ENCODE data around the gene MRGPRF. TPM values are rescaled to one million over a fixed set of nuclear protein-coding genes. Genes with fewer than 3 reads are reported as not detected.

The MRGPRF gene
- total RNA-seq, 1 donor from 2014 or later, result not detected

DNA sequence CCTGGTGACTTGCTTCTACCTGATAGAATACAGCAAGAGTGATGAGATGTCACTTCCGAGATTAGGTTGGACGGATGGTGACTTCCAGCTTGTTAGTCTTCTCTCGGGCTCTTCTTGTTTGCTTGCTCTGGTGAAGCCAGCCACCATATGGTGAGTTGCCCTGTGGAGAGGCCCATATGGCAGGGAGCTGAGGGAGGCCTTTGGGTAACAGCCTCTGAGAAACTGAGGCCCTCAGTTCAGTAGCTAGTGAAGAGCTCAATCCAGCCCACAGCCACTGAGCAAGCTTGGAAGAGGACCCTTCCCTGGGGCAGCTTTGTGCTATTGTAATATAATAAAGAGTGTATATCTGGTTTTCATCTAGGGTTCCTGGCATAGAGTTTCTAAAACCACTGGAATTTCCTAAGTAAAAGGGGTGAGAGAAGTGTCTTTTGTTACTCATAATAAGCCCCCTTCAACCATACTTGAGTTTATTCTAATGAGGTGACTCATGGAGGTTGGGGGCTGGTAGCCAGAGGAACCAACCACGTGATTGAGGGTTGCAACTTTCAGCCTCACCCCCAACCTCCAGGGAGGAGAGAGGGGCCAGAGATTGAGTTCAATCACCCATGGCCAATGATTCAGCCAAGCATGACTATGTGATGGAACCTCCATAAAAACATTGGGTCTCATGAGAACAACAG lies 27.7 kb upstream of the MRGPRF start:
- peaks cover 8% of the 10 kb centered on the region for H3K4me1 Mint-ChIP-seq
- DNase-seq, result no peak
- peaks cover 7% of the 10 kb centered on the region for H3K27me3 Mint-ChIP-seq
- intact Hi-C loops (cut with micrococcal nuclease), result no loop called here
- no peak overlapping the region for H3K27ac Mint-ChIP-seq
- H3K9me3 Mint-ChIP-seq, result no peaks in the 10 kb centered on the region
- H3K4me3 Mint-ChIP-seq, result no peak overlapping the region
- no peaks in the 10 kb centered on the region for H3K36me3 Mint-ChIP-seq (ENCODE audit: low read depth)

DNA sequence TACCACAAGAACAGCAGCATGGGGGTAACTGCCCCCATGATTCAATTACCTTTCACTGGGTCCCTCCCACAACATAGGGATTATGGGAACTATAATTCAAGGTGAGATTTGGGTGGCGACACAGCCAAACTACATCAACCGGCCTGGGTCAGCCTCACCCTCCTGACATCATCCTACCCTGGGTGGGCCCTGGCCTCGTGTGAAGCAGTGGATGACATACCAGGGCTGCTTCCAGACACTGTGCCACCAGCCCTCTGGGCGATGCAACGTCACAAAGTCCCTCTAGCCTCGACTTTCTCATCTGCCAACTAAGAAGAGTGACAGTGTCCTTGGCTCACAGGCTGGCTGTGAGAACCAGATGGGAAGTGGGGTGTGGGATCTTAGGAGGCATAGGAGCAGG lies 27.0 kb upstream of the MRGPRF start:
- Mint-ChIP-seq H3K27me3 (peaks cover 6% of the 10 kb centered on the region), H3K36me3 (ENCODE audit: low read depth) (no peaks in the 10 kb centered on the region), H3K4me3 (no peak overlapping the region), H3K4me1 (peaks cover 8% of the 10 kb centered on the region), H3K27ac (no peak overlapping the region), H3K9me3 (no peaks in the 10 kb centered on the region)
- no peak for DNase-seq
- intact Hi-C loops (cut with micrococcal nuclease), result no loop called here

DNA sequence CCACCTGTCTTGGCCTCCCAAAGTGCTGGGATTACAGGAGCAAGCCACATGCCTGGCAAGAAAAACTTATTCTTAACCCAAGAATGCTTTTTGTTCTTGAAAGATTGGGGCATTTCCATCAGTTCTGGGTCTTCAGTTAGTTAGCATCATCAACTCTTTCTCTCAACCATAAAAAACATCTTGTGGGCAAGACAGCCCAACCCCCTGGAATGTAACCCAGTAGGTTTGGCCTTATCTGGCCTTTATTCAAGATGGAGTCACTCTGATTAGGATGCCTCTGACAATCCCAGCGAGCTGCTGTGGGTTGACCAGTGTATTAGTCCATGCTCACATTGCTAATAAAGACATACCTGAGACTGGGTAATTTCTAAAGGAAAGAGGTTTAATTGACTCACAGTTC lies 26.5 kb upstream of the MRGPRF start:
- peaks cover 3% of the 10 kb centered on the region for H3K27me3 Mint-ChIP-seq
- no peaks in the 10 kb centered on the region for H3K36me3 Mint-ChIP-seq (ENCODE audit: low read depth)
- H3K4me1 Mint-ChIP-seq, result peaks cover 6% of the 10 kb centered on the region
- H3K4me3 Mint-ChIP-seq, result no peak overlapping the region
- H3K9me3 Mint-ChIP-seq, result no peaks in the 10 kb centered on the region
- H3K27ac Mint-ChIP-seq, result no peak overlapping the region
- DNase-seq, result no peak
- intact Hi-C loops (cut with micrococcal nuclease), result no loop called here

DNA sequence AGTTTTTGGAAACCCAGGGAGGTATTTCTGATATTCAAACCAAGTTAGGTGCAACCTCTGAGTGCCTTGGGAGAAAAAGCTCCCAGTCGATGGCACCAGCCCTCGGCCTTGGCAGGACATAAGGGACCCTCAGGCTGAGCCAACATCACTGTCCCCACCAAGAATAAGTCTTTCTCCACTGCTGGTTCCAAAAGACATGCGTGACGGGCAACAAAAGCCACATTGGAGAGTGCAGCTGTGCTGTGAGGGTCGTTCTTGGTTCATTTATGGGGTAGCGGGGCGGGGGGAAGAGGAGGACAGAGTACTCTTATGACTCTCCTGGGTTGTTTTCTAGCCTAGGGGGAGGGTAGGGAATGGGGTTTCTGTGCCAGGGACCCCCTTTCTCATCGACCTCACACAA lies 24.5 kb upstream of the MRGPRF start:
- no peak overlapping the region for H3K27ac Mint-ChIP-seq
- H3K9me3 Mint-ChIP-seq, result no peaks in the 10 kb centered on the region
- H3K27me3 Mint-ChIP-seq, result no peaks in the 10 kb centered on the region
- peaks cover 6% of the 10 kb centered on the region for H3K4me1 Mint-ChIP-seq
- DNase-seq, result no peak
- no peaks in the 10 kb centered on the region for H3K36me3 Mint-ChIP-seq (ENCODE audit: low read depth)
- intact Hi-C loops (cut with micrococcal nuclease), result no loop called here
- no peak overlapping the region for H3K4me3 Mint-ChIP-seq

DNA sequence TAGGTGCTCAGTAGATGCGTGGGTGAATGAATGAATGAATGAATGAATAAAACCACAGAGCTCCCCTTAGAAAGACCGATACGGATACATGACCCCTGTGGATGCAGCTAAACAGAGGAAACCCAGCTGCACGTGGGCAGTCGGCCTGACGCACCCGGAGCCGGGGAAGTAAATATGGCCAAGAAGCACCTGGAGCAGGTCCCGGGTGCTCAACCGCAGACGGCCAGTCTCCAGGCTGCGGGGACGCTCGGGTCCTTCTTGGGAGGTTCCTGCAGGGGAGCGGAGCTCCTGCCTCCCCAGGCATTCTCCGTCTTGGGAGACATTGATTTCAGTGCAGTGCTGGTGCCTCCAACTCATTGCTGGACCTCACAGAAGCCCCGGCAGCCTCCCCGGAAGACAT lies 24.0 kb upstream of the MRGPRF start:
- no peak overlapping the region for H3K4me3 Mint-ChIP-seq
- H3K36me3 Mint-ChIP-seq (ENCODE audit: low read depth), result no peaks in the 10 kb centered on the region
- no peak overlapping the region for H3K27ac Mint-ChIP-seq
- peaks cover 6% of the 10 kb centered on the region for H3K4me1 Mint-ChIP-seq
- no peak for DNase-seq
- intact Hi-C loops (cut with micrococcal nuclease), result no loop called here
- H3K27me3 Mint-ChIP-seq, result no peaks in the 10 kb centered on the region
- no peaks in the 10 kb centered on the region for H3K9me3 Mint-ChIP-seq

DNA sequence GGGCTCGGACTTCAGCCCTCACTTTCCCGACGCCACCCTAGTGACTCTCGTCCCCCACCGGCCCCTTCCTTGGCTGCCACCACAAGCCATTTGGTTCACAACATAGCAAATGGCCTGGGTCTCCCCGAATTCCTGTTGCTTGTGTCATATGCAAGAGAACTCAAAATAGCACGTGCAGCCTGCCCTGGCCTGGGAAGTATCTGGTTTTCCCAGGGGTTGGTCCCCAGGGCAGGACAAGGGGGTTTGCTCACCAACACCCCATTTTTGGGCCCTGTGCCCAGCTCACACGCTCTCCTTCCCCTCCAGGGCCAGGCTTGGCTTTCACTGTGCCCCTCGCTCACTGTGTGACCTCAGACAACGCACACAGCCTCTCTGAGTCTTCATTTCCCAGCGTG lies 22.9 kb upstream of the MRGPRF start:
- Mint-ChIP-seq H3K27me3 (peaks cover 3% of the 10 kb centered on the region), H3K9me3 (no peaks in the 10 kb centered on the region), H3K4me3 (no peak overlapping the region), H3K4me1 (peaks cover 6% of the 10 kb centered on the region), H3K27ac (no peak overlapping the region), H3K36me3 (ENCODE audit: low read depth) (no peaks in the 10 kb centered on the region)
- no peak for DNase-seq
- intact Hi-C loops (cut with micrococcal nuclease), result no loop called here

DNA sequence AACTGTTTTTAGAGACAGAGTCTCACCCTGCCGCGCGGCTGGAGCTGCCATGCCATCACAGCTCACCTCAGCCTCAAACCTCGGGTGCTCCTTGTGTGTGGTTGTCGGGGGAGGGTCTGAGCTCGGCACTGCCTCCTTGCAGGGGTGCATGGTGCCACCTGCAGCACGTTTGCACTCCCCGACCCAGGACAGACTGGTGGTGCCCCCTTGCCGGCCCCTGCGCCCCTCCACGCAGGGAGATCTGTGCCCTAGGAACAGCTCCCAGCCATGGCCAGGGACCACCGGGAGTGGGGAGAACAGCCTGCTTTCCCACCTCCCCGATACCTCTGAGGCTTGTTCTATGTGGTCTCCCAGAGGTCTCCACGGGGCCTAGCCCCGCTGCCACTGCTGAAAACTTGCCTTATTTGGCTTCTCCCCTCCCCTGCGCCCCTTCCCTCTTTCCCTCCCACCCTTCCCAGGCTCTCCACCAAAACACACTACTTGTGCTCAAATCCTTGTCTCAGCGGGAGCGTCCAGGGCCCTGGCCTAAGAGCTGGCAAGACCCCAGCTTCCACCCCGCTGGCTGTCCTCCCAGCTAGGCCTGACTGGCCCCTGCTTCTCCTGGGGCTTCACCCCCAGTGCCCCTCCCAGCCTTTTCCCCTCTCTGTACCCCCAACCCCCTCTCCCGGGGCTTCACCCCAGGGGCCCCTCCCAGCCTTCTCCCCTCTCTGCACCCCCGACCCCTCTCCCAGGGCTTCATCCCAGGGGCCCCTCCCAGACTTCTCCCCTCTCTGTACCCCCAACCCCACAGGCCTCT lies 22.3 kb upstream of the MRGPRF start:
- intact Hi-C loops (cut with micrococcal nuclease), result no loop called here
- no peaks in the 10 kb centered on the region for H3K36me3 Mint-ChIP-seq (ENCODE audit: low read depth)

DNA sequence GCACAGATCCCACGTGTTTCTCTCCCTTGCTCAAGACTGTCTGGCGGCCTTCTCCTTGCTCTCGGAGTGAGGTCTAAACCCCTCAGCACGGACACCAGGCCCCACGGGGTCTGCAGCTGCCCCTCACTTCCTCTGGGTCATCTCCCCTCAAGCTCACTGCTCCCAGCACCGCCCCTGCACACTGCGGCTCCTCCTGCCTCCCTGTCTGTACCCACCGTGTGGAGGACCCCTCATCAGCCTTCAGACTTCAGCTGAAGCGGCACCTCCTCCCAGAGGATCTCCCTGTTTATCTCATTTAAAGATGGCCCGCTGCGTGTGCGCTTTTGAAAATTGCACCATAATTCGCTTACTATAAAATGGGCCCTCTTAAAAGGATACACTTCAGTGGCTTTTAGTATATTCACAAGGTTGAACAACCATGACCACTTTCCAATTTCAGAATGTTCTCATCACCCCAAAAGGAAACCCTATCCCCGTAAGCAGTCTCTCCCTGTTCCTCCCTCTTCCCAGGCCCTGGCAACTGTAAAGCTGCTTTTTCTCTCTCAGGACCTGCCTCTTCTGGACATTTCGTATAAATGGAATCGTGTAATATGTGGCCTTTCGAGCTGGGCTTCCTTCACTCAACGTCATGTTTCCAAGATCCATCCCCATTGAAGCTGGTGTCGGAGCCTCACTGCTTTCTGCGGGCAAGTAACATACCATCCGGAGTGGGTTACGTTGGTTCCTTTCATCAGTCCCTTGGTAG lies 21.2 kb upstream of the MRGPRF start:
- DNase-seq, result no peak
- Mint-ChIP-seq H3K36me3 (ENCODE audit: low read depth) (no peaks in the 10 kb centered on the region), H3K27me3 (peaks cover 5% of the 10 kb centered on the region), H3K4me3 (no peak overlapping the region), H3K4me1 (no peaks in the 10 kb centered on the region), H3K27ac (no peak overlapping the region), H3K9me3 (no peaks in the 10 kb centered on the region)
- intact Hi-C loops (cut with micrococcal nuclease), result no loop called here

More for the DNA sequence above, 22.3 kb upstream of the MRGPRF start:
- Mint-ChIP-seq H3K9me3 (no peaks in the 10 kb centered on the region), H3K27ac (no peak overlapping the region), H3K27me3 (peaks cover 3% of the 10 kb centered on the region), H3K4me1 (no peaks in the 10 kb centered on the region), H3K4me3 (no peak overlapping the region)
- DNase-seq, result no peak

DNA sequence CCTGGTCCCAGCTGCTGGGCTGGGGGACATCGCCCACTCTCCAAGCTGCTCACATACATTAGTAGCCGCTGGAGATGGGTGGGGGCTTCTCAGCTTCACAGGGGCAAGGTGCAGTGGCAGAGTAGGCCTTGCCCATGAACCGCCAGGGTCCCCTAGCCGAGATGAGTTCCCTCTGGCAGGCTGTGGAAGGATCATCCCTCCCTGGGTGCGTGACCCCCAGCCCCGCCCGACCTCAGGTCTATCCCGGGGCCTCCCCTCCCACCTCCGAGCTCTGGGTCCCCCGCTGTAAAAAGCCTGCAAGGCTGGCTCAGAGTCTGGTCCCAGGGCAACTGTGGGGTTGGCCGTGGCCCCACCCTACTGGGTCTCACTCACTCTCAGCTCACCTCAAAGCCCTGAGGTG lies 20.4 kb upstream of the MRGPRF start:
- peaks cover 5% of the 10 kb centered on the region for H3K27me3 Mint-ChIP-seq
- H3K4me3 Mint-ChIP-seq, result no peak overlapping the region
- H3K36me3 Mint-ChIP-seq (ENCODE audit: low read depth), result no peaks in the 10 kb centered on the region
- intact Hi-C loops (cut with micrococcal nuclease), result no loop called here
- no peak for DNase-seq
- H3K27ac Mint-ChIP-seq, result no peak overlapping the region
- no peaks in the 10 kb centered on the region for H3K9me3 Mint-ChIP-seq
- no peaks in the 10 kb centered on the region for H3K4me1 Mint-ChIP-seq

DNA sequence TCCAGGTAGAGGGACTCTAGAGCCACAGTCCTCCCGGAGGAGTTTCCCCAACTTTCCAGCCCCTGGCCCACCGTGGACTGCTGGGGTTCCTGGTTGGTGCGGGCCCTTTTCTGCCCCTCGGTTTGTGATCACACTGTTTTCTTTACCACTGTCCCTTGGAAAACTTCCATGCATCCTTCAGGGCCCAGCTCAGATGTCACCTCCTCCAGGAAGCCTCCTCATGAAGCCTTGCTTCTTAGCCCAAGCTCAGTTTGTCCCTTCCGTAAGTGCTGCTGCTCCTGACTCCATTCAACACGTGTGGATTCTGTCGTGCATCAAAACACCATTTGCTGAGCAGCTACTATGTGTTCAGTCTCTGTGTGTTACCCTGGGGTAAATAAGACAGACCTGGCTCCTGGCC lies 19.8 kb upstream of the MRGPRF start:
- intact Hi-C loops (cut with micrococcal nuclease), result no loop called here
- no peak overlapping the region for H3K4me3 Mint-ChIP-seq
- no peaks in the 10 kb centered on the region for H3K4me1 Mint-ChIP-seq
- no peak overlapping the region for H3K27ac Mint-ChIP-seq
- peaks cover 5% of the 10 kb centered on the region for H3K27me3 Mint-ChIP-seq
- H3K9me3 Mint-ChIP-seq, result no peaks in the 10 kb centered on the region
- DNase-seq, result no peak
- H3K36me3 Mint-ChIP-seq (ENCODE audit: low read depth), result no peaks in the 10 kb centered on the region

DNA sequence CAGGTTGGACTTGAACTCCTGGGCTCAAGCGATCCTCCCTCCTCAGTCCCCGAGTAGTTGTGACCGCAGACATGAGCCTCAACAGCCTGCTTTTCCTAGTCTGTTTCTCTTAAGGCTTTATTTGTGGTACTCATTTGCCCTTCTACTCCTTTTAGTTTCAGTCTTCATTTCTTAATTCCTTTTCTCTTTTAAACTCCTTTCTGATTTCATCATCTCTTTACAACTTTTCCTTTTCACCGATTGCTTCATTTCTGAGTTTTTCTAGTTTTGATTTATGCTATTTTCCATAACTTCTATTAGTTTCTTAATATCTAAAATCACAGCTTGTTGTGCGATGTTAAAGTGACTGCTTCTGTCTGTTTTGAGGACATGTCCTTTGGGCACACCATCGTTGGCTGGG lies 17.3 kb upstream of the MRGPRF start:
- intact Hi-C loops (cut with micrococcal nuclease), result no loop called here
- Mint-ChIP-seq H3K4me1 (no peaks in the 10 kb centered on the region), H3K27me3 (peaks cover 5% of the 10 kb centered on the region), H3K4me3 (no peak overlapping the region), H3K36me3 (ENCODE audit: low read depth) (no peaks in the 10 kb centered on the region), H3K9me3 (no peaks in the 10 kb centered on the region), H3K27ac (no peak overlapping the region)
- DNase-seq, result no peak

DNA sequence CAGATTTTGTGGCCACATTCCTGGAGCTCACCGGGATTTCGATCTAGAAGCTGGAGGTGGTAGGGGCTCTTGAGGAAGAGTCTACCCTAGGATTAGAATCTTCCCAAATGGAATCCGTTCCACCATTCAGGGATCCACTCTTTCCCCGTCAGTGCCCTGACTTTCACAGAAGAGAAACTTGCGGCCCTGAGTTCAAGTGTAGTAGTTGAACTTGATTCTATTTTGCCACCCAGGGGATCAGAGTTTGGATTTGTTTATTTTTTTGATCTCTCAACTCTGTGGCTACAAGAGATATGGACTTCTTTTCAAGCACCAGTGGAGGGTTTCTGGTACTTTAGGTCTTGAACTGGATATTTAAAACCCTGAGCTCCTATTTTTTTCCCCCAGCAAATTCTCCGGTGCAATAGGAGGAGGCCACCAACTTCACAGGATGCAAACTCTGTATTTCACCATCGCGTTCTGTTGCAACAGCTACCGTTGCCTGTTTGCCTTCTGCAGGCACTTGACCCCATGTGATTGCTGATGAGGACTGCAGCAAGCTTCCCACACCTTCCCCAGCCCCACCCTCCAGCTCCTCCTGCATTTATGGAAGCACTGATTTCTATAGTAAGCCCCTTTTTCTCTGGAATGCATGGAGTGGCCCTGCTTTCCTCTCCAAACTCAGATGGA lies 14.8 kb upstream of the MRGPRF start:
- Mint-ChIP-seq H3K27ac (no peak overlapping the region), H3K4me1 (no peaks in the 10 kb centered on the region), H3K4me3 (no peak overlapping the region), H3K36me3 (ENCODE audit: low read depth) (no peaks in the 10 kb centered on the region), H3K9me3 (no peaks in the 10 kb centered on the region), H3K27me3 (peaks cover 5% of the 10 kb centered on the region)
- intact Hi-C loops (cut with micrococcal nuclease), result no loop called here
- no peak for DNase-seq

DNA sequence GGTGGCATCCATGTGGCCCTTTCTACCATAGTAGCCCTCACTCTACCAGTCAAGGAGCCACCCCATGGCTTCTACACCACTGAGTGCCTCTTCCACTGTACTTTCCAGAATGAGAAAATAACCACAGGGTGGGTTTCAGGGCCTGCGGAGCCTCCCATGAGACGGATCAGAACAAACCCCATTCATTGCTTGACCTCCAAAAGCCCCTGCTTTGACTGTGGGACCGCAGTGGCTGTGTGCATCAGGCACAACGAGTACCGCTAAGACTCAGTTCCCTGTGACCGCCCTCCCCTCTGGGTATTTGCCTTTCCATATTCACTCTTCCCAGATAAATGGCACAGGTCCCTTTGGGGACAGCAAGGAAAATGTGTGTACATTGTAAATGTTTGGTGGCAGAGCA lies 11.5 kb upstream of the MRGPRF start:
- Mint-ChIP-seq H3K27ac (no peak overlapping the region), H3K4me3 (no peak overlapping the region), H3K9me3 (no peaks in the 10 kb centered on the region), H3K36me3 (ENCODE audit: low read depth) (no peaks in the 10 kb centered on the region), H3K27me3 (no peaks in the 10 kb centered on the region), H3K4me1 (no peaks in the 10 kb centered on the region)
- intact Hi-C loops (cut with micrococcal nuclease), result no loop called here
- DNase-seq, result no peak

DNA sequence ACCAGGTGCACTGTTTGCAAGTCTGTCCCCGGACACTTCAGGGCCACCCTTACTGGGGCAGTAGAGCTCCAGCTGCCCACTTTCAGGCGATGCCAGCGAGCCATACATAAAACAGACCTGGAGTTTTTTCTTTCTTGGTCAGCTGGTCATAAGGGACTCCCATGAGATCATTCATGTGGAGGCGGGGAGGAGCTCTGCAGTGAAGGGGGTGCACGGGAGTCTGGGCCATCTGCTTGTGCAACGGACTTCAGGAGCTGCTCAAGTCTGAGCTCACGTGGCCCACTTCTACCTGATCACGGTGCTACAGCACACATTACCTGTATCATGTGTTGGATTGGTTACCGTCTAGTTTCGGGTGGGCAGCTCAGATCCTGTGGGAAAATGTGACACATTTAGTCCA lies 9.2 kb upstream of the MRGPRF start:
- Mint-ChIP-seq H3K9me3 (no peaks in the 10 kb centered on the region), H3K27me3 (no peaks in the 10 kb centered on the region), H3K36me3 (ENCODE audit: low read depth) (no peaks in the 10 kb centered on the region), H3K27ac (no peak overlapping the region), H3K4me1 (no peaks in the 10 kb centered on the region), H3K4me3 (no peak overlapping the region)
- intact Hi-C loops (cut with micrococcal nuclease), result no loop called here
- no peak for DNase-seq

All from activated CD4-positive, alpha-beta T cell treated with anti-CD3 and anti-CD28 coated beads, Interleukin-2, amount 10 ng/mL, durations not matched to agents 24 days and 14 days (primary cell).